Stimulated activated CD4-positive, alpha-beta T cell treated with anti-CD3 and anti-CD28 coated beads, TNF-alpha, amount 100 ng/mL, for 4 hours (primary cell): ENCODE data around the gene RINL.
A peak's percentile ranks its signal among the peaks of the same experiment; 100 is the strongest.
"Not testable (repeated sequence)": the region's sequence is repeated elsewhere in the genome, so short reads cannot be mapped to it uniquely, and the experiment has no call there.

ENCODE experiments used
- DNase-seq, 3 experiments: peaks; one replicate each; pipeline ENCODE4 v3.0.0-alpha.2; 2020; ENCODE audit warnings: low read depth in 3 of 3

The RINL gene

GRCh38 chr19:38875656-38876395 is 2.2 kb downstream of the RINL start:
- no peak for DNase-seq

GRCh38 chr19:38873400-38873799 is 4.7 kb downstream of the RINL start:
- DNase-seq = not testable (repeated sequence)

- DNase-seq = no peak
Measured at GRCh38 chr19:38870612-38871011, 7.5 kb downstream of the RINL start.

- peak; percentile 88 to 92 (median 91) for DNase-seq
Measured at GRCh38 chr19:38869836-38870607, 8.1 kb downstream of the RINL start.

GRCh38 chr19:38869160-38869835 is 8.8 kb downstream of the RINL start:
- DNase-seq = no peak

- no peak for DNase-seq
Measured at GRCh38 chr19:38868551-38868950, 9.5 kb downstream of the RINL start.

GRCh38 chr19:38867171-38867780 is 10.8 kb downstream of the RINL start:
- no peak for DNase-seq

GRCh38 chr19:38862321-38863059 is 15.6 kb downstream of the RINL start:
- no peak for DNase-seq

GRCh38 chr19:38861368-38861767 is 16.7 kb downstream of the RINL start:
- DNase-seq = no peak

GRCh38 chr19:38859631-38860204 is 18.4 kb downstream of the RINL start:
- not testable (repeated sequence) for DNase-seq

GRCh38 chr19:38856813-38857212 is 21.3 kb downstream of the RINL start:
- no peak for DNase-seq

- not testable (repeated sequence) for DNase-seq
Measured at GRCh38 chr19:38855751-38856150, 22.3 kb downstream of the RINL start.

GRCh38 chr19:38854961-38855360 is 23.1 kb downstream of the RINL start:
- DNase-seq = not testable (repeated sequence)

GRCh38 chr19:38853214-38853613 is 24.9 kb downstream of the RINL start:
- no peak for DNase-seq

GRCh38 chr19:38852231-38853044 is 25.6 kb downstream of the RINL start:
- DNase-seq = peak in 1 of 3 experiments; percentile 26

GRCh38 chr19:38851622-38852230 is 26.3 kb downstream of the RINL start:
- DNase-seq = peak; percentile 83 to 84 (median 84)

- DNase-seq = no peak
Measured at GRCh38 chr19:38850976-38851621, 27.0 kb downstream of the RINL start.

GRCh38 chr19:38850436-38850975 is 27.6 kb downstream of the RINL start:
- DNase-seq = peak; percentile 88 to 98 (median 97)
